GM12872 (cell line): ENCODE results near the gene SUN2.

Source experiments
- CTCF ChIP-seq: IDR thresholded peaks from 3 replicates; pipeline ENCODE4 v1.5.1; 2011; ENCODE audit warnings: low read depth, mild to moderate bottlenecking, low read length, moderate library complexity; ENCODE audit not compliant: insufficient read depth

The SUN2 gene

DNA sequence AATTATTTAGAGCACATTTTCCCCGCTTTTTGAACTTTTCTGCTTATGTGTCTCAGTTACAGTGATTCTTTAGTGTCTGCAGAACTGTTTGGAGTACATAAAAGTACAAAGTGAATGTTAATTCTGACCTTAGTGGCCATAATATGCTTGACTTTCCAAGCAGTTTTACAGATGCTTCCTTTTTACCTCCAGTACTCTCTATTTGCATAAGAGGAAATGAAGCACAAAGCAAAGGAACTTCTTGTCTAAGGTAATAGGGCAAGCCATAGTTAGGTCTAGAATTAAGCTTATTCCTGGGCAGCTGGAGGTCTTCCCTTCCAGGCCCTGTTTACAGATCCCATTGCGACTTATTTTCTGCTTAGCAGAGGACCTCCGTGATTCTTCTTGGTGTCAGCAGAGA, 46.5 kb downstream of the SUN2 start:
- no peak for TF ChIP-seq CTCF

DNA sequence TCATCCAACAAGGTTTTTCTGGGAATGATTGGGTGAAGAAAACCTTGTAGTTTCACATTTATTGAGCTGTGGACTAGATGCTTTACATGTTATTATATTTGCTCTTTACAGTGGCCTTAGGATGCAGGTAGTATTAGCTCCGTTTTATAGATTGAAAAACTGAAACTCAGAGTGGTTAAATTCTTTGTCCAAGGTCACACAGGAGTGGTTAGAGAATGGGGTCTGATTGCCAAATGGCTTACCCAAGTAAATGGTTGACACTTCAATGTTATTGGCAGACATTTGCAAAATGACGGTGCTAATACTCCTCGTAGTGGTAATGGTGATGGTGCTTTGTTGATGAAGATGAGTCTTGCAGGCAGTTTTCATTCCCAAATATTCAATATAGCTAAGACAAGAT, 47.8 kb downstream of the SUN2 start:
- TF ChIP-seq CTCF, result no peak

GRCh38 chr22:38707346-38707745, 48.5 kb downstream of the SUN2 start:
- no peak for TF ChIP-seq CTCF

DNA sequence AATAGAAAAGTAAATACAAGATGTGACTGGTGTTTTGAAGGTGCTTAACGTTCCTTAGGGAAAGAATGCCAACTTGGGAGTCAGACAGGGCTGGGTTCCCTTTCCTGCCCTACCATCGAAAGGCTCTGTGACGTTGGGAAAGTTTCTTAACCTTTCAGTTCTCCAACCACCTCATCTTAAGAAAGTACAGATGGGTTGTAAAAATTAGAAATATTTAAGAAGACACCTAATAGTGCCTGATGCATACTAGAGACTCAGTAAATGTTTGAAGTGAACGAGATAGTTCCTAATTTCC, 49.0 kb downstream of the SUN2 start:
- TF ChIP-seq CTCF, result no peak

- no peak for TF ChIP-seq CTCF
Measured at GRCh38 chr22:38706101-38706900, 49.5 kb downstream of the SUN2 start.

- TF ChIP-seq CTCF, result no peak
Measured at GRCh38 chr22:38705235-38706100, 50.3 kb downstream of the SUN2 start, which contains the start of gene GTPBP1. GTPBP1 (plus strand) TSS chr22:38705944; CDS start chr22:38705956, 12 bp downstream.

DNA sequence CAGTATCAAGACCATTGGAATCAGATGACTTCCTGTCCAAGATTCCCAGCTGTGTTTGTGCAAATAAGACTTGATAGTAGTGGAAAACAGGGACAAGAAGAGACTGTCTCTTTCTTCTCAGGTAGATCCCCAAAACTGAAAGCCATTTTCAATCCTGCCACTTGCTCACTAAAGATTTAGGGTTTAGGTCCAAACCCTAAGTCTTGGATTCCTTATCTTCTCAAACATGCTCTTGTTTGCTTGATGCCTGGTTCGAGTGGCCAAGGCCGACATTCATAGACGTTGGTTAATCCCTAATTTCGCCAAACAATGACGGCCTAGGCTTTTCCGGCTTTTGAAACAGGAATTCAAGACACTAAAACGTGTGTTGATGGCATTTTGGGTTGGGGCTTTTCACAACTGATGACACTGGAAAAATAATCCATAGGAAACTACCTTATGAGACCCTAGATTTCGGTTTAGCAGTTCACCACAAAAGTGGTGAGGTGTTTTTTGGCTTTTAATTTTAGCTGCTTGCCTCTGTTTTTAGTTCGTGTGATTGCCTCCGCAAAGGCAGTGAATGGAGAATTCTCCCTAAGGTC, 51.1 kb downstream of the SUN2 start:
- TF ChIP-seq CTCF, result no peak
